H1 (cell line): ENCODE measurements around the gene SLC18A3. TPM values are rescaled to one million over a fixed set of nuclear protein-coding genes. Genes with fewer than 3 reads are reported as not detected.

Experiments used
- CTCF ChIA-PET: fragments of 300-600 bp; sonication (Branson Sonifier 250); formaldehyde crosslinking; loops from one replicate; lab custom pipeline; 2021; ENCODE audit not compliant: partially characterized antibody; lab: Charles Lee
- POLR2A ChIA-PET: fragments of 300-600 bp; sonication (Branson Sonifier 250); formaldehyde crosslinking; loops from one replicate; lab custom pipeline; 2021; ENCODE audit warnings: inconsistent platforms; ENCODE audit not compliant: partially characterized antibody; lab: Charles Lee
- DNase-seq, 2 experiments: peaks; one replicate each; pipeline versions ENCODE4 v3.0.0 to v3.0.0-alpha.2; 2010 to 2022; ENCODE audit warnings: low spot score in 2 of 2, low read depth in 1 of 2, mixed read lengths in 1 of 2
- FAIRE-seq: peaks from 2 replicates; lab custom pipeline; 2011; peaks lifted over from hg19 to GRCh38; lab: Jason Lieb, UNC
- H2AFZ ChIP-seq: 2 replicates; pipeline ENCODE4 v1.8.1; 2012; ENCODE audit warnings: low read length, inconsistent platforms
- H2AK5ac ChIP-seq: 2 replicates; pipeline ENCODE4 v1.6.1; 2013; ENCODE audit warnings: low read depth, low read length
- H2BK120ac ChIP-seq: replicated peaks from 2 replicates; pipeline ENCODE3; 2013; ENCODE audit warnings: low read depth, low read length, inconsistent platforms
- H2BK12ac ChIP-seq: 2 replicates; pipeline ENCODE4 v1.6.1; 2013; ENCODE audit warnings: low read depth, low read length
- H2BK15ac ChIP-seq: 2 replicates; pipeline ENCODE4 v1.6.1; 2013; ENCODE audit warnings: low read length
- H2BK20ac ChIP-seq: 2 replicates; pipeline ENCODE4 v1.6.1; 2013; ENCODE audit warnings: low read length
- H2BK5ac ChIP-seq: 2 replicates; pipeline ENCODE4 v1.6.1; 2013; ENCODE audit warnings: low read depth, low read length
- H3K14ac ChIP-seq: 2 replicates; pipeline ENCODE4 v1.6.1; 2013; ENCODE audit warnings: inconsistent platforms; ENCODE audit not compliant: insufficient read length
- H3K18ac ChIP-seq: 2 replicates; pipeline ENCODE4 v1.6.1; 2013; ENCODE audit warnings: low read length; ENCODE audit errors: extremely low read depth
- H3K23ac ChIP-seq: 2 replicates; pipeline ENCODE4 v1.6.1; 2013; ENCODE audit warnings: inconsistent platforms; ENCODE audit not compliant: insufficient read length
- H3K23me2 ChIP-seq: 2 replicates; pipeline ENCODE4 v1.6.1; 2013; ENCODE audit warnings: low read depth, low read length
- H3K27ac ChIP-seq: 2 replicates; pipeline ENCODE4 v1.6.1; 2011; ENCODE audit warnings: low read depth, low read length, inconsistent platforms
- H3K27me3 ChIP-seq, 4 experiments: replicated peaks in 1 of 4; 1 replicate in 1 of 4; 2 replicates in 3 of 4; pipeline versions ENCODE4 v1.6.1 to v1.8.1; 2011 to 2013; ENCODE audit warnings: low read length in 3 of 4, mild to moderate bottlenecking in 3 of 4, inconsistent platforms in 2 of 4, mixed read lengths in 2 of 4, moderate library complexity in 1 of 4; ENCODE audit not compliant: control insufficient read depth in 3 of 4, insufficient read depth in 3 of 4; ENCODE audit errors: extremely low read depth in 1 of 4
- H3K36me3 ChIP-seq, 4 experiments: 2 replicates each; pipeline versions ENCODE4 v1.6.1 to v1.8.1; 2011 to 2013; ENCODE audit warnings: mild to moderate bottlenecking in 4 of 4, low read length in 3 of 4, moderate library complexity in 2 of 4, control low read depth in 1 of 4, inconsistent platforms in 1 of 4; ENCODE audit not compliant: insufficient read depth in 4 of 4, control insufficient read depth in 2 of 4
- H3K4ac ChIP-seq: replicated peaks from 2 replicates; pipeline ENCODE3; 2013; ENCODE audit warnings: low read length, low read depth, mixed read lengths, inconsistent platforms; ENCODE audit not compliant: insufficient read length
- H3K4me1 ChIP-seq, 4 experiments: replicated peaks in 1 of 4; 1 replicate in 1 of 4; 2 replicates in 3 of 4; pipeline versions ENCODE4 v1.6.1 to v1.8.1; 2011 to 2013; ENCODE audit warnings: low read length in 3 of 4, inconsistent platforms in 2 of 4, mixed read lengths in 1 of 4; ENCODE audit not compliant: insufficient read depth in 4 of 4, control insufficient read depth in 3 of 4
- H3K4me2 ChIP-seq, 2 experiments: 2 replicates each; pipeline versions ENCODE4 v1.6.1 to v1.8.1; 2011 to 2013; ENCODE audit warnings: low read depth in 2 of 2, low read length in 2 of 2, control low read depth in 1 of 2, inconsistent platforms in 1 of 2, mild to moderate bottlenecking in 1 of 2; ENCODE audit not compliant: insufficient read depth in 1 of 2
- H3K4me3 ChIP-seq, 4 experiments: fragments of 200-600, 300-600 bp in 1 of 4; sonication (generic), shearing (Covaris generic), sonication (Bioruptor Twin) in 1 of 4; 2 replicates each; pipeline versions ENCODE4 v1.5.1 to v1.8.1; 2011 to 2016; ENCODE audit warnings: low read length in 4 of 4, low read depth in 3 of 4, control low read depth in 2 of 4, inconsistent platforms in 2 of 4, mild to moderate bottlenecking in 2 of 4, mixed read lengths in 1 of 4, moderate library complexity in 1 of 4; ENCODE audit not compliant: insufficient read depth in 2 of 4; ENCODE audit errors: extremely low read depth in 1 of 4
- H3K56ac ChIP-seq: replicated peaks from 2 replicates; pipeline ENCODE3; 2013; ENCODE audit warnings: low read depth, mild to moderate bottlenecking, mixed read lengths, low read length, inconsistent platforms; ENCODE audit not compliant: insufficient read length
- H3K79me1 ChIP-seq: 2 replicates; pipeline ENCODE4 v1.6.1; 2013; ENCODE audit warnings: low read depth, low read length, control low read depth
- H3K79me2 ChIP-seq, 2 experiments: 2 replicates each; pipeline versions ENCODE4 v1.6.1 to v1.8.1; 2012 to 2013; ENCODE audit warnings: low read length in 2 of 2, mild to moderate bottlenecking in 2 of 2, inconsistent platforms in 1 of 2; ENCODE audit not compliant: insufficient read depth in 2 of 2, control insufficient read depth in 1 of 2
- H3K9ac ChIP-seq, 4 experiments: replicated peaks in 1 of 4; 1 replicate in 1 of 4; 2 replicates in 3 of 4; pipeline versions ENCODE4 v1.6.1 to v1.8.1; 2011 to 2013; ENCODE audit warnings: low read depth in 3 of 4, low read length in 3 of 4, control low read depth in 2 of 4, mild to moderate bottlenecking in 2 of 4, moderate library complexity in 2 of 4, inconsistent platforms in 1 of 4; ENCODE audit errors: extremely low read depth in 1 of 4
- H3K9me3 ChIP-seq, 2 experiments: 2 replicates each; pipeline versions ENCODE4 v1.6.1 to v1.8.1; 2012 to 2013; ENCODE audit warnings: mild to moderate bottlenecking in 2 of 2, moderate library complexity in 2 of 2, control low read depth in 1 of 2, inconsistent platforms in 1 of 2, low read depth in 1 of 2, low read length in 1 of 2, mixed read lengths in 1 of 2; ENCODE audit not compliant: insufficient read depth in 2 of 2
- H4K20me1 ChIP-seq, 2 experiments: replicated peaks in 1 of 2; 2 replicates each; pipeline versions ENCODE3 to v1.8.1; 2011 to 2013; ENCODE audit warnings: inconsistent platforms in 2 of 2, low read length in 2 of 2, mild to moderate bottlenecking in 1 of 2; ENCODE audit not compliant: insufficient read depth in 2 of 2, control insufficient read depth in 1 of 2
- H4K5ac ChIP-seq: 2 replicates; pipeline ENCODE4 v1.6.1; 2013; ENCODE audit warnings: low read length, low read depth, mixed read lengths, inconsistent platforms; ENCODE audit not compliant: insufficient read length
- H4K8ac ChIP-seq: 2 replicates; pipeline ENCODE4 v1.8.0; 2013; ENCODE audit warnings: mild to moderate bottlenecking, moderate library complexity, low read length, inconsistent platforms; ENCODE audit not compliant: insufficient read depth; ENCODE audit errors: extremely low read depth
- H4K91ac ChIP-seq: replicated peaks from 2 replicates; pipeline ENCODE3; 2013; ENCODE audit warnings: low read length, mixed read lengths, inconsistent platforms; ENCODE audit not compliant: insufficient read length
- BRCA1 ChIP-seq: IDR thresholded peaks from 2 replicates; pipeline ENCODE4 v1.6.1; 2012; ENCODE audit warnings: low read depth, low read length, improper control_type of control experiment
- GABPA ChIP-seq: IDR thresholded peaks from 2 replicates; pipeline ENCODE4 v1.6.1; 2011; ENCODE audit warnings: mild to moderate bottlenecking, low read length, moderate library complexity, borderline replicate concordance; ENCODE audit not compliant: insufficient read depth
- PHF8 ChIP-seq: fragments of 200-600 bp; sonication (generic); conservative IDR thresholded peaks from 2 replicates; pipeline ENCODE4 v1.7.1; 2012; ENCODE audit warnings: low read depth, mild to moderate bottlenecking, inconsistent platforms, low read length, moderate library complexity
- SP1 ChIP-seq: IDR thresholded peaks from 2 replicates; pipeline ENCODE4 v1.6.1; 2011; ENCODE audit warnings: low read depth, low read length
- WGBS, 2 experiments: shearing (Covaris generic) in 1 of 2; methylation state at CpG; one replicate each; pipeline versions ENCODE4 v1.1.6 to v1.1.7; 2013 to 2015; ENCODE audit warnings: low lambda C conversion rate in 2 of 2, mixed read lengths in 2 of 2, inconsistent platforms in 1 of 2, low coverage in 1 of 2, missing lambda C conversion rate in 1 of 2; ENCODE audit not compliant: insufficient replicate concordance in 2 of 2, insufficient coverage in 1 of 2, insufficient read length in 1 of 2; ENCODE audit errors: extremely low coverage in 1 of 2, missing lambda C conversion rate in 1 of 2; 5-methylcytosine and 5-hydroxymethylcytosine counted together
- polyA plus RNA-seq, 7 experiments: library from polyadenylated mRNA; depleted of rRNA in 3 of 7; stranded (reverse) in 5 of 7; unstranded in 2 of 7; fragments of >200 nt in 5 of 7; fragments of 200-250 nt in 2 of 7; gene quantifications; 1 replicate in 5 of 7; 2 replicates in 1 of 7; 4 replicates in 1 of 7; pipeline versions ENCODE4 v1.2.1 to v1.2.3, GENCODE V29; 2011 to 2013; ENCODE audit warnings: missing spikeins in 2 of 7, mixed read lengths in 2 of 7
- total RNA-seq: library from RNA; stranded (reverse); fragmentation: NEBNext Ultra II Directional; extraction: Animal tissue kit (Norgen Biotek cat#: 25700); gene quantifications from 2 replicates; pipeline ENCODE4 v1.2.1, GENCODE V29; 2021
- TF ChIP-seq, protein P1 (sequence below): IDR thresholded peaks from 2 replicates; pipeline ENCODE4 v1.6.1; 2012; ENCODE audit warnings: inconsistent platforms
- TF ChIP-seq, protein P2 (sequence below): IDR thresholded peaks from 2 replicates; pipeline ENCODE4 v1.6.1; 2012; ENCODE audit warnings: inconsistent platforms
- TF ChIP-seq, protein P3 (sequence below), 3 experiments: IDR thresholded peaks; 1 replicate in 2 of 3; 2 replicates in 1 of 3; pipeline versions ENCODE4 v1.5.1 to v1.6.1; 2011; ENCODE audit warnings: low read length in 3 of 3, mild to moderate bottlenecking in 3 of 3, inconsistent platforms in 2 of 3, low read depth in 1 of 3, moderate library complexity in 1 of 3; ENCODE audit not compliant: insufficient read depth in 1 of 3; ENCODE audit errors: control extremely low read depth in 1 of 3

The SLC18A3 gene
- total and polyA plus RNA-seq, 2 of the 8 experiments (the other 6 are each of a cell fraction or from before 2014, with no cell fraction given) = 0.17 TPM; not detected in 1

DNA sequence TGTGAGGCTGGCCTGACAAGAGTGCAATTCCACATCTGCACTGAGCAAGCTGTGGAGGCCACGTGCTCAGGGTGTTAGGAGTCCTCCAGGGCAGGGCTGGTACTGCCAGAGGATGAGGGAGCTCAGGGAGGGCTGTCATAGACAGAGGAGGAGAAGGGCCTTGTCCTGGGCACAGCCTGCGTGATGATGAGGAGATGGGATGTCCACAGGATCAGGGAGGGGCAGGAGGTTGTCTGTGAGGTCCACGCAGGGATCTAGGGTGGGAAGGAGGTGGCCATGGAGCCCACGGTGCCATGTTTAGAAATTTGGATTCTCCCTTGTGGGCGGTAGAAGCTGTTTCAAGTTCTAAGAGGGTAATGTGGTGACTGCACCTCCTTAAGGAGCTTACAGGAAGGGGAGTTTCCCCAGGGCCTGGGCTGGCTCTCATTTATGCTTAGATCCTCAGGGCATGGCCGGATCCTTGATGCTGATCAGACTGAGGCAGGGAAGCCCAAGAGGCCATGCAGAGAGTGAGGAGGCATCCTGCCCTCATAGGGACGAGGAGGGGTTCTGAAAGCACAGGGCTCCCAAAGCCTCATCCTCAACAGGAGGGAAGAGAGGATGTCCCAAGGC is 34.0 kb downstream of the SLC18A3 start:
- Histone ChIP-seq H4K20me1 (no peaks in the 10 kb centered on the region), H3K9ac (no peak overlapping the region), H3K4me3 (no peak overlapping the region), H3K23me2 (no peaks in the 10 kb centered on the region), H3K4me1 (peaks cover 0 to 2% (median under 1%) of the 10 kb centered on the region in 4 experiments; a peak in 1 of 7 replicates), H2BK12ac (no peak overlapping the region), H2BK20ac (no peak overlapping the region), H2BK5ac (no peak overlapping the region; the same call in 1 of the 2 replicates), H3K36me3 (no peaks in the 10 kb centered on the region), H3K9me3 (no peaks in the 10 kb centered on the region), H3K27me3 (no peaks in the 10 kb centered on the region; a peak in 2 of 7 replicates), H2AK5ac (no peak overlapping the region), H2AFZ (no peak overlapping the region), H3K4me2 (no peak overlapping the region), H4K8ac (no peak overlapping the region), H3K14ac (no peak overlapping the region), H2BK120ac (no peak overlapping the region), H4K5ac (no peak overlapping the region), H3K56ac (no peak overlapping the region), H3K27ac (no peak overlapping the region), H3K18ac (no peak overlapping the region), H4K91ac (no peak overlapping the region), H2BK15ac (no peak overlapping the region), H3K79me1 (0 out of 2 replicates have a peak, but pooled peaks cover 2% of the 10 kb centered on the region), H3K4ac (no peak overlapping the region), H3K79me2 (no peaks in the 10 kb centered on the region), H3K23ac (no peak overlapping the region)
- ChIA-PET POLR2A (no interaction called here), CTCF (interaction anchor here (1.0 to 2.4 kb wide), 6 partner anchors 11 to 100 kb away, joined by 3 to 8 read pairs (median 4); no protein-coding TSS in a partner anchor)
- DNase-seq (no peak), FAIRE-seq (no peak)
- WGBS, 2 experiments = 89% methylated on average over 7 of the region's 7 CpGs; no CpG with 5 or more reads in 1 of the 2 experiments
- TF ChIP-seq SP1 (no peak), PHF8 (no peak), GABPA (no peak), BRCA1 (no peak)
- TF ChIP-seq, protein P1, sequence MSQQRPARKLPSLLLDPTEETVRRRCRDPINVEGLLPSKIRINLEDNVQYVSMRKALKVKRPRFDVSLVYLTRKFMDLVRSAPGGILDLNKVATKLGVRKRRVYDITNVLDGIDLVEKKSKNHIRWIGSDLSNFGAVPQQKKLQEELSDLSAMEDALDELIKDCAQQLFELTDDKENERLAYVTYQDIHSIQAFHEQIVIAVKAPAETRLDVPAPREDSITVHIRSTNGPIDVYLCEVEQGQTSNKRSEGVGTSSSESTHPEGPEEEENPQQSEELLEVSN = no peak
- TF ChIP-seq, protein P2, sequence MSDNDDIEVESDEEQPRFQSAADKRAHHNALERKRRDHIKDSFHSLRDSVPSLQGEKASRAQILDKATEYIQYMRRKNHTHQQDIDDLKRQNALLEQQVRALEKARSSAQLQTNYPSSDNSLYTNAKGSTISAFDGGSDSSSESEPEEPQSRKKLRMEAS = no peak
- TF ChIP-seq, protein P3, sequence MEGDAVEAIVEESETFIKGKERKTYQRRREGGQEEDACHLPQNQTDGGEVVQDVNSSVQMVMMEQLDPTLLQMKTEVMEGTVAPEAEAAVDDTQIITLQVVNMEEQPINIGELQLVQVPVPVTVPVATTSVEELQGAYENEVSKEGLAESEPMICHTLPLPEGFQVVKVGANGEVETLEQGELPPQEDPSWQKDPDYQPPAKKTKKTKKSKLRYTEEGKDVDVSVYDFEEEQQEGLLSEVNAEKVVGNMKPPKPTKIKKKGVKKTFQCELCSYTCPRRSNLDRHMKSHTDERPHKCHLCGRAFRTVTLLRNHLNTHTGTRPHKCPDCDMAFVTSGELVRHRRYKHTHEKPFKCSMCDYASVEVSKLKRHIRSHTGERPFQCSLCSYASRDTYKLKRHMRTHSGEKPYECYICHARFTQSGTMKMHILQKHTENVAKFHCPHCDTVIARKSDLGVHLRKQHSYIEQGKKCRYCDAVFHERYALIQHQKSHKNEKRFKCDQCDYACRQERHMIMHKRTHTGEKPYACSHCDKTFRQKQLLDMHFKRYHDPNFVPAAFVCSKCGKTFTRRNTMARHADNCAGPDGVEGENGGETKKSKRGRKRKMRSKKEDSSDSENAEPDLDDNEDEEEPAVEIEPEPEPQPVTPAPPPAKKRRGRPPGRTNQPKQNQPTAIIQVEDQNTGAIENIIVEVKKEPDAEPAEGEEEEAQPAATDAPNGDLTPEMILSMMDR (IDR thresholded peaks at IDR 0.05; ENCODE audit: control extremely low read depth in 1 of 3, insufficient read depth in 1 of 3, low read depth in 1 of 3, low read length in 3 of 3) = no peak
